PC-3 (cell line): Measurements from ENCODE around the gene TBX10.

Experiments
- CTCF ChIP-seq: fragments of 300-600 bp; sonication (generic); conservative IDR thresholded peaks from 2 replicates; pipeline ENCODE4 v1.5.1; 2017; ENCODE audit warnings: antibody characterized with exemption, low read depth, mild to moderate bottlenecking, low read length
- EZH2 ChIP-seq: fragments of 300-600 bp; sonication (generic); IDR thresholded peaks from one replicate; pipeline ENCODE4 v1.6.1; 2017; ENCODE audit warnings: antibody characterized with exemption, mild to moderate bottlenecking, low read length; ENCODE audit not compliant: unreplicated experiment

- TF ChIP-seq CTCF (no peak), EZH2 (no peak)
Observed at GRCh38 chr11:67662835-67663531, 23.4 kb upstream of the TBX10 start.
